SK-N-MC (cell line): ENCODE measurements around the gene SLC28A3.
"Not testable (repeated sequence)": the region's sequence is repeated elsewhere in the genome, so short reads cannot be mapped to it uniquely, and the experiment has no call there.

ENCODE experiments used
- DNase-seq: peaks from one replicate; pipeline ENCODE4 v3.0.0-alpha.2; 2011; ENCODE audit warnings: low read depth, low spot score
- H3K27ac ChIP-seq: fragments of 200-600 bp; sonication (generic); 2 replicates; pipeline ENCODE4 v1.5.1; 2016; ENCODE audit warnings: mixed run types
- H3K36me3 ChIP-seq: fragments of 200-600 bp; sonication (generic); 2 replicates; pipeline ENCODE4 v1.6.1; 2017; ENCODE audit warnings: antibody characterized with exemption, low read length, mixed read lengths; ENCODE audit not compliant: insufficient read depth
- H3K4me3 ChIP-seq: fragments of 200-600 bp; sonication (generic); 2 replicates; pipeline ENCODE4 v1.5.1; 2016
- H3K9ac ChIP-seq: fragments of 200-600 bp; sonication (generic); 2 replicates; pipeline ENCODE4 v1.8.0; 2017; ENCODE audit warnings: mixed run types, mixed read lengths; ENCODE audit not compliant: insufficient read length
- H3K9me3 ChIP-seq: fragments of 200-600 bp; sonication (generic); 2 replicates; pipeline ENCODE4 v1.6.1; 2017; ENCODE audit warnings: low read depth, mild to moderate bottlenecking, antibody characterized with exemption, low read length, moderate library complexity, mixed read lengths
- EZH2 ChIP-seq: fragments of 200-600 bp; sonication (generic); IDR thresholded peaks from one replicate; pipeline ENCODE4 v1.6.1; 2017; ENCODE audit warnings: antibody characterized with exemption
- FOXP2 ChIP-seq: optimal IDR thresholded peaks from 2 replicates; pipeline ENCODE3; 2011; ENCODE audit warnings: mild to moderate bottlenecking, moderate library complexity; ENCODE audit not compliant: insufficient read depth; ENCODE audit errors: extremely low read length, control extremely low read depth
- POLR2AphosphoS5 ChIP-seq: IDR thresholded peaks from 2 replicates; pipeline ENCODE4 v1.6.1; 2012; ENCODE audit warnings: mild to moderate bottlenecking, low read depth, low read length, borderline replicate concordance

The SLC28A3 gene

GRCh38 chr9:84381508-84381907, 41.0 kb upstream of the SLC28A3 start:
- H3K27ac ChIP-seq = no peak overlapping the region
- H3K36me3 ChIP-seq = no peaks in the 10 kb centered on the region
- no peak for TF ChIP-seq FOXP2
- TF ChIP-seq POLR2AphosphoS5 = no peak
- TF ChIP-seq EZH2 = no peak
- no peak overlapping the region for H3K9ac ChIP-seq
- H3K9me3 ChIP-seq = no peaks in the 10 kb centered on the region
- DNase-seq = no peak
- no peak overlapping the region for H3K4me3 ChIP-seq

GRCh38 chr9:84379740-84380139, 39.2 kb upstream of the SLC28A3 start:
- Histone ChIP-seq H3K36me3 (no peaks in the 10 kb centered on the region), H3K9me3 (no peaks in the 10 kb centered on the region), H3K4me3 (no peak overlapping the region), H3K27ac (no peak overlapping the region), H3K9ac (no peak overlapping the region)
- no peak for DNase-seq
- TF ChIP-seq EZH2 (no peak), POLR2AphosphoS5 (no peak)

GRCh38 chr9:84375954-84376353, 35.4 kb upstream of the SLC28A3 start:
- Histone ChIP-seq H3K9me3 (no peaks in the 10 kb centered on the region), H3K9ac (no peak overlapping the region), H3K36me3 (no peaks in the 10 kb centered on the region), H3K4me3 (no peak overlapping the region), H3K27ac (no peak overlapping the region)
- TF ChIP-seq POLR2AphosphoS5 (no peak), EZH2 (no peak), FOXP2 (no peak)
- no peak for DNase-seq

- Histone ChIP-seq H3K9me3 (no peaks in the 10 kb centered on the region), H3K36me3 (no peaks in the 10 kb centered on the region), H3K27ac (peak overlapping the region; percentile 69), H3K4me3 (no peak overlapping the region), H3K9ac (peak overlapping the region; percentile 45)
- TF ChIP-seq POLR2AphosphoS5 (no peak), FOXP2 (no peak), EZH2 (no peak)
- no peak for DNase-seq
Measured at GRCh38 chr9:84374516-84374915, 34.0 kb upstream of the SLC28A3 start.

- no peak for DNase-seq
- no peak overlapping the region for H3K4me3 ChIP-seq
- TF ChIP-seq EZH2 (no peak), FOXP2 (no peak), POLR2AphosphoS5 (no peak)
- H3K9ac ChIP-seq = no peak overlapping the region
- H3K36me3 ChIP-seq = no peaks in the 10 kb centered on the region
- H3K27ac ChIP-seq = peak overlapping the region; percentile 69; the same call in 1 of the 2 replicates
- no peaks in the 10 kb centered on the region for H3K9me3 ChIP-seq
Measured at GRCh38 chr9:84374013-84374412, 33.5 kb upstream of the SLC28A3 start.

GRCh38 chr9:84371737-84372136, 31.2 kb upstream of the SLC28A3 start:
- no peaks in the 10 kb centered on the region for H3K36me3 ChIP-seq
- H3K9me3 ChIP-seq = no peaks in the 10 kb centered on the region
- DNase-seq = no peak
- TF ChIP-seq EZH2 (no peak), FOXP2 (no peak), POLR2AphosphoS5 (no peak)
- H3K9ac ChIP-seq = no peak overlapping the region
- 0 out of 2 replicates have a peak overlapping the region, but pooled peaks have one; percentile 33 for H3K4me3 ChIP-seq
- H3K27ac ChIP-seq = peak overlapping the region; percentile 78

GRCh38 chr9:84368601-84369000, 28.0 kb upstream of the SLC28A3 start:
- no peak overlapping the region for H3K9ac ChIP-seq
- TF ChIP-seq EZH2 (no peak), FOXP2 (no peak), POLR2AphosphoS5 (no peak)
- H3K27ac ChIP-seq = no peak overlapping the region
- DNase-seq = no peak
- H3K9me3 ChIP-seq = no peaks in the 10 kb centered on the region
- no peak overlapping the region for H3K4me3 ChIP-seq
- H3K36me3 ChIP-seq = no peaks in the 10 kb centered on the region

GRCh38 chr9:84367726-84368125, 27.2 kb upstream of the SLC28A3 start:
- not testable (repeated sequence) for H3K9me3 ChIP-seq, H3K27ac ChIP-seq, DNase-seq, H3K36me3 ChIP-seq, H3K9ac ChIP-seq, H3K4me3 ChIP-seq

- Histone ChIP-seq H3K36me3 (no peaks in the 10 kb centered on the region), H3K27ac (no peak overlapping the region), H3K4me3 (no peak overlapping the region), H3K9me3 (no peaks in the 10 kb centered on the region), H3K9ac (no peak overlapping the region)
- DNase-seq = no peak
- no peak for TF ChIP-seq FOXP2
- TF ChIP-seq EZH2 = no peak
- no peak for TF ChIP-seq POLR2AphosphoS5
Measured at GRCh38 chr9:84366683-84367082, 26.1 kb upstream of the SLC28A3 start.

GRCh38 chr9:84364894-84365490, 24.4 kb upstream of the SLC28A3 start:
- H3K4me3 ChIP-seq, H3K36me3 ChIP-seq, H3K9me3 ChIP-seq, DNase-seq, H3K27ac ChIP-seq, H3K9ac ChIP-seq: not testable (repeated sequence)
